ENCODE data around the gene TLCD1. TPM values are rescaled to one million over a fixed set of nuclear protein-coding genes. Genes with fewer than 3 reads are reported as not detected.

TLCD1 gene
- total RNA-seq, 2 donors from 2014 or later: 4.4 to 10.2 TPM

GRCh38 chr17:28749516-28750177 is 23.6 kb upstream of the TLCD1 start:
- ATAC-seq: peak; percentile 5 to 22
- H3K36me3 Mint-ChIP-seq: peaks cover 11 to 34% of the 10 kb centered on the region in 2 donors
- no peak overlapping the region for H3K27ac Mint-ChIP-seq
- DNase-seq (ENCODE audit: low spot score in 2 of 2): no peak
- no peaks in the 10 kb centered on the region for H3K9me3 Mint-ChIP-seq

- DNase-seq (ENCODE audit: low spot score in 2 of 2) (no peak), ATAC-seq (no peak)
- H3K27ac Mint-ChIP-seq: peak overlapping the region; percentile 41 to 68
- peaks cover 11 to 38% of the 10 kb centered on the region in 2 donors for H3K36me3 Mint-ChIP-seq
- H3K9me3 Mint-ChIP-seq: no peaks in the 10 kb centered on the region
These were observed 23.0 kb upstream of the TLCD1 start for GRCh38 chr17:28748852-28749515.

- Mint-ChIP-seq H3K9me3 (no peaks in the 10 kb centered on the region), H3K27ac (peak overlapping the region; percentile 68 to 82), H3K36me3 (peaks cover 11 to 38% of the 10 kb centered on the region in 2 donors)
- ATAC-seq (no peak), DNase-seq (ENCODE audit: low spot score in 2 of 2) (no peak)
These were observed 22.0 kb upstream of the TLCD1 start for GRCh38 chr17:28747801-28748750.

GRCh38 chr17:28747051-28747691 is 21.1 kb upstream of the TLCD1 start:
- no peaks in the 10 kb centered on the region for H3K9me3 Mint-ChIP-seq
- ATAC-seq (no peak), DNase-seq (ENCODE audit: low spot score in 2 of 2) (no peak)
- H3K27ac Mint-ChIP-seq: peak overlapping the region; percentile 72 to 86
- peaks cover 11 to 38% of the 10 kb centered on the region in 2 donors for H3K36me3 Mint-ChIP-seq

- Mint-ChIP-seq H3K36me3 (peaks cover 8 to 38% of the 10 kb centered on the region in 2 donors), H3K9me3 (no peaks in the 10 kb centered on the region), H3K27ac (peak overlapping the region; percentile 85 to 86)
- DNase-seq (ENCODE audit: low spot score in 2 of 2): no peak
- ATAC-seq: no peak
These were observed 20.6 kb upstream of the TLCD1 start for GRCh38 chr17:28746611-28747050.

GRCh38 chr17:28745786-28746411 is 19.9 kb upstream of the TLCD1 start:
- Mint-ChIP-seq H3K27ac (peak overlapping the region; percentile 85 to 86), H3K36me3 (peaks cover 6 to 38% of the 10 kb centered on the region in 2 donors), H3K9me3 (no peaks in the 10 kb centered on the region)
- DNase-seq (ENCODE audit: low spot score in 2 of 2) (no peak), ATAC-seq (no peak)

GRCh38 chr17:28744972-28745785 is 19.1 kb upstream of the TLCD1 start:
- Mint-ChIP-seq H3K36me3 (peaks cover 12 to 38% of the 10 kb centered on the region in 2 donors), H3K9me3 (no peaks in the 10 kb centered on the region), H3K27ac (peak overlapping the region; percentile 86 to 90)
- ATAC-seq (peak in 1 of 2 donors; percentile 3), DNase-seq (ENCODE audit: low spot score in 2 of 2) (no peak)

- DNase-seq (ENCODE audit: low spot score in 2 of 2): peak; percentile 57 to 75
- H3K36me3 Mint-ChIP-seq: peaks cover 19 to 38% of the 10 kb centered on the region in 2 donors
- peak overlapping the region; percentile 86 to 90 for H3K27ac Mint-ChIP-seq
- peak; percentile 35 to 40 for ATAC-seq
- no peaks in the 10 kb centered on the region for H3K9me3 Mint-ChIP-seq
These were observed 18.3 kb upstream of the TLCD1 start for GRCh38 chr17:28744104-28744971.

GRCh38 chr17:28743243-28744103 is 17.4 kb upstream of the TLCD1 start, which contains the start of gene TRAF4:
TRAF4 (plus strand) TSS chr17:28744011; CDS start chr17:28744113, 102 bp downstream.
- peak within 1 kb of the TSS; percentile 86 to 90 for H3K27ac Mint-ChIP-seq
- no peaks in the 10 kb centered on the region for H3K9me3 Mint-ChIP-seq
- H3K36me3 Mint-ChIP-seq: peaks cover 28 to 32% of the 10 kb centered on the region in 2 donors
- peak; percentile 87 to 89 for ATAC-seq
- DNase-seq (ENCODE audit: low spot score in 2 of 2): peak; percentile 80 to 81

- Mint-ChIP-seq H3K36me3 (peaks cover 18 to 40% of the 10 kb centered on the region in 2 donors), H3K27ac (peak overlapping the region in 1 of 2 donors; percentile 72), H3K9me3 (no peaks in the 10 kb centered on the region)
- no peak for ATAC-seq
- peak in 1 of 2 donors; percentile 54 for DNase-seq (ENCODE audit: low spot score in 2 of 2)
These were observed 15.6 kb upstream of the TLCD1 start for GRCh38 chr17:28741358-28742349.

- DNase-seq (ENCODE audit: low spot score in 2 of 2) (peak in 1 of 2 donors; percentile 53), ATAC-seq (no peak)
- Mint-ChIP-seq H3K36me3 (peaks cover 10 to 40% of the 10 kb centered on the region in 2 donors), H3K9me3 (no peaks in the 10 kb centered on the region), H3K27ac (no peak overlapping the region)
These were observed 14.6 kb upstream of the TLCD1 start for GRCh38 chr17:28740406-28741357.

Data from activated naive CD4-positive, alpha-beta T cell treated with anti-CD3 and anti-CD28 coated beads, Interleukin-2, amount 50 U/mL, for 72 hours (primary cell).